NCI-H2196 treated with DMSO at 0.1 percent for 48 hours (cell line): Measurements from ENCODE around the gene SLC27A3.
"Not testable (repeated sequence)": the region's sequence is repeated elsewhere in the genome, so short reads cannot be mapped to it uniquely, and the experiment has no call there.

Experiments used
- DNase-seq: peaks from one replicate; lab custom pipeline; 2025; ENCODE audit not compliant: unreplicated experiment; lab: John Stamatoyannopoulos, UW

The SLC27A3 gene

DNA sequence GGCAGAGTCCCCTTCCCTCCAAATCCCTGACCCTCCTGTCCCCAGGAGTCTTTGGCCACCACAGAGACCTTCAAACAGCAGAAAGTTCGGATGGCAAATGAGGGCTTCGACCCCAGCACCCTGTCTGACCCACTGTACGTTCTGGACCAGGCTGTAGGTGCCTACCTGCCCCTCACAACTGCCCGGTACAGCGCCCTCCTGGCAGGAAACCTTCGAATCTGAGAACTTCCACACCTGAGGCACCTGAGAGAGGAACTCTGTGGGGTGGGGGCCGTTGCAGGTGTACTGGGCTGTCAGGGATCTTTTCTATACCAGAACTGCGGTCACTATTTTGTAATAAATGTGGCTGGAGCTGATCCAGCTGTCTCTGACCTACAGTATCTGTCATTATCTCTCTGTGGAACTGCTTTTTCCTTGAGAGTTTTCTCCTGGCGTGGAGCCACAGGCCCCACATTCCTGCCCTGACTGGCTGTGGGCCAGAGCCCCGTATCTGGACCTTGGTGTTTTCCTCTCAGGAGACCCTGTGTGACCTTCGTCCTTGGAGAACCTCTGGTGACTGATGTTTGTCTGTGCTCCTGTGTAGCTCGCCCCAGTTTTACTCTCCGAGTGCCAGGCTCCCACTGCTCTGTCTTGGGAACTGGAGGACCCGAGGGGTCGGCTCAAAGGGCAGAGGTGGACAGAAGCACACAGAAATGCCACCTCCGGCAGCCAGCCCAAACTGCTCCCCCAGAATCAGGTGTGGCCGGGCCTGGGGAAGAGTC lies 4.8 kb downstream of the SLC27A3 start:
- no peak for DNase-seq

DNA sequence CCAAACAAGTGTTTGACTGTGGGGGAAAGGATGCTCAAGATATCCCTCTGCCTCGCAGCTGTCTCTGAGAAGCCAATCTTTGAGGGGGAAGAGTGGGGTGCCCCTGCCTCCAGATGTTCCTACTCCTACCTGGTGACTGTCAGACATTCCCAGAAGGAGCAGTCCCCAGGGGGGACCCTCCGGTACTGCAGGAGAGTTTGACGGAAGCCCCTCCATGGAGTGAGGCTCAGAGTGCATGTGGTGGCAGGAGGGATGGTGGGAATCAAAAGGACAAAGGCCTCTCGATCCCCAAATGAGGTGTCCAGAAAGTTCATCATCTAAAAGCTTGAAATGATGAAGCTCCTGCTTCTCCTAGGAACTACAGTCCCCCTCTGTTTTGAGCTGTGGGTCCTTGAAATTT lies 5.3 kb downstream of the SLC27A3 start:
- DNase-seq: no peak

DNA sequence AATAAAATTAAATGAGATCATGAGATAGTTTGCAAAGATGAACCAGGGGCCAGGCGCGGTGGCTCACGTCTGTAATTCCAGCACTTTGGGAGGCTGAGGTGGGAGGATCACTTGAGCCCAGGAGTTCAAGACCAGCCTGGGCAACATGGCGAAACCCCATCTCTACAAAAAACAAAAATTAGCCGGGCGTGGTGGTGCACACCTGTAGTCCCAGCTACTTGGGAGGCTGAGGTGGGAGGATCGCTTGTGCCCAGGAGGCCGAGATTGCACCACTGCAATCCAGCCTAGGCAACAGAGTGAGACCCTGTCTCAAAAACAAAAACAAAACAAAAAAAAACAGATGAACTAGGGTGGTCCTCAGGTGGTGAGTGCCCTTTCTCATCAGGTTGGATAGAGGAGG lies 7.4 kb downstream of the SLC27A3 start:
- DNase-seq: not testable (repeated sequence)

DNA sequence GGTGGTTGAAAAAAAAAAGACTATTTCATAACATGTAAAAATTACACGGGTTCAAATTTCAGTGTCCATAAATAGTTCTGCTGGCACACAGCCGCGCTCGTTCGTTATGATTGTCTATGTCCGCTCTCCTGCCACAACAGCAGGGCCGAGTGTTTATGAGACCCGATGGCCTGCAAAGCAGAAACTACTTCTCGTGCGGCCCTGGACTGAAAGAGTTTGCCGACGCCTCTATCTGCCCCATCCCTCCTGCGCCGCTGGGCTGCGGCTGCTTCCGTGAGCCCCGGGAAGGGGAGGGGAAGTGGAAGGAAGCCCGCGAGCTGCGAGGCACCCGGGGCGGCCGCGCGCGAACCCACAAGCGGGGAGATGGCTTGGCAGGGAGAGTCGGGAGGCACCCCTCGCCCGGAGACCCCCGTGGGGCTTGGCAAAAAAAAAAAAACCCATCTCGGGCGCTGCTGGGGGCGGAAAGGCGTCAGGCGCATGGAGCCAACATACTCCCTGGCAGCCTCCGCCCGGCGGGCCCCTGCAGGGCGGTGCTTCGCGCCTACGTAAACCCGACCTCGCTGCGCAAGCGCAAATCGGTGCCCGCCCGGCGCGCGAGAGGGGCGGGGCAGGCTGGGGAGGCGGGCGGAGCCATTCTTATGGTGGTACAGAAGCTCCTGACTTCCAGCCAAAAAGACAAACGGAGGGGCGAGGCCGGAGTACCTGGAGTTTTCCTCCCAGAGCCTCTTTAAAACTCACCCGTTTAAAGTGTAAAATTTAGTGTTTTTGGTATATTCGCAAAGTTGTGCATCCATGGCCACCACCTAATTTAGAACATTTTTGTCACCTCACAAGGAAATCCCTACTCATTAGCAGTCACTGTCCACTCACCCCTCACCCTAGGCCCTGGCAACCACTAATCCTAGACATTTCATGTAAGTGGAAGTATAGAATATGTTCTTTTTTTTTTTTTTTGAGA lies 8.3 kb downstream of the SLC27A3 start:
- DNase-seq: peak; percentile 79

DNA sequence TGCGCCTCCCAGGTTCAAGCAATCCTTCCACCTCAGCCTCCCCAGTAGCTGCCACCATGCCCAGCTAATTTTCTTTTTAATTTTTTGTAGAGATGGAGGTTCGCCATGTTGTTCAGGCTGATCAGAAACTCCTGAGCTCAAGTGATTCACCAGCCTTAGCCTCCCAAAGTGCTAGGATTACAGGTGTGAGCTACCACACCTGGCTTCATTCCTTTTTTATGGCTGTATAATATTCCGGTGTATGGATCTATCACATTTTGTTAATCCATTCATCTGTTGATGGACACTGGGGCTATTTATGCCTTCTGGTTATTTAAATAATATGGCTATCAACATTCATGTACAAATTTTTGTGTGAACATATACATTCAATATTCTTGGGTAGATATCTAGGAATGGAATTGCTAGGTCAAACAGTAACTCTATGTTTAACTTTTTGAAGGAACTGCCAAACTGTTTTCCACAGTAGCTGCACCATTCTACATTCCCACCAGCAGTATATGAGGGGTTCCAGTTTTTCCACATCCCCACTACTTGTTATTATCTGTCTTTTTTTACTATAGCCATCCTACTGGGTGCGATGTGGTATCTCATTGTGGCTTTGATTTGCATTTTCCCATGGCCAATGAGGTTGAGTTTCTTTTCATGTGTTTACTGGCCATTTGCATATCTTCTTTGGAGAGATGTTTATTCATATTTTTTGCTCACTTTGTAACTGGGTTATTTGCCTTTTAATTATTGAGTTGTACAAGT lies 11.0 kb downstream of the SLC27A3 start:
- DNase-seq: no peak

DNA sequence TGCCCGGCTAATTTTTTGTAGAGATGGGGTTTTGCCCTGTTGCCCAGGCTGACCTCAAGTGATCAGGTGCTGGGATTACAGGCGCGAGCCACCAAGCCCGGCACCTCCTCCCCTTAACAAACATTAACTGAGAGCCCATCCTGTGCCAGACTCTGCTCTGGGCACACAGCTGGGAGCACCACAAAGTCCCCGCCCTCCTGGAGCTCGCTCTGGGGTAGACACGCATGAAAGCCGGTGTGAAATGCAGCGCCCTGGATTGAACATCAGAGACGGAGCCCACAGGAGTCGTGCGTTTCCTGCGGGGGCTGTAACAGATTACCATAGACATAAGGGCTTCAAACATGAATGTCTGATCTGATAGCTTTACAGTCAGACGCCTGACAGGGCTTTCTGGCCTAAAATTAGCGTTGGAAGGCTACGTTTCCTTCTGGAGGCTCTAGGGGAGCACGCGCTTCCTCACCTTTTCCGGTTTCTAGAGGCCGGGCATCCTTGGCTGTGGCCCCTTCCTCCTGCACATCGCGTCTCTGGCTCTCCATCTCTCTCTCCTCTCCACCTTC lies 14.3 kb downstream of the SLC27A3 start:
- no peak for DNase-seq

DNA sequence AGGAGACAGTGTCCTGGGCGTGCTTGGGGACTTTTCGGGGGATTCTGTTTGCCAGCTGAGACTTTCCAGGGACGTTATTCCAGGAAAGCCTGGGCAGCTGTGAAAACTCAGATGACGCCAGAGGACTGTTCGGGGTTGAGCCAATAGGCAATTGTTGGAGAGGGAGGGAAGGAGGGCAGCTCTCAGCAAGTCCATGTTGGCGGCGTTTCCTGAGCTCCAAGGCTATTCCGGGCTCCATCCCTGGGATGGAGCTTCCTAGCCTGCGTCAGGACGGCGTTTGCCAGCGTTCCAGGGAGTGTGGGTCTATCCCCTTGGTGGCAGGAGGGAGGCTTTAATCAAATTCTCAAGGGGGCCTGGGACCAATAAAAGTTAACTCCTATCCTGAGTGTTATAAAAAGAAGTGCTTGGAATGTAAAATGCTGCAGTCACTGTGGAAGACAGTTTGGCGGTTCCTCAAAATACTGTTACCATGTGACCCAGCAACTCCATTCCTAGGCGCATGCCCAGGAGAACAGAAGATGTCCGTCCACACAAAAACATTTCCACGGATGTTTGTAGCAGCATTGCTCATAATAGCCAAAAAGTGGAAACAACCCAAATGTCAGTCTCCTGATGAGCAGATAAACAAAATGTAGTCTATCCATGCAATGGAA lies 15.2 kb downstream of the SLC27A3 start:
- DNase-seq: no peak

DNA sequence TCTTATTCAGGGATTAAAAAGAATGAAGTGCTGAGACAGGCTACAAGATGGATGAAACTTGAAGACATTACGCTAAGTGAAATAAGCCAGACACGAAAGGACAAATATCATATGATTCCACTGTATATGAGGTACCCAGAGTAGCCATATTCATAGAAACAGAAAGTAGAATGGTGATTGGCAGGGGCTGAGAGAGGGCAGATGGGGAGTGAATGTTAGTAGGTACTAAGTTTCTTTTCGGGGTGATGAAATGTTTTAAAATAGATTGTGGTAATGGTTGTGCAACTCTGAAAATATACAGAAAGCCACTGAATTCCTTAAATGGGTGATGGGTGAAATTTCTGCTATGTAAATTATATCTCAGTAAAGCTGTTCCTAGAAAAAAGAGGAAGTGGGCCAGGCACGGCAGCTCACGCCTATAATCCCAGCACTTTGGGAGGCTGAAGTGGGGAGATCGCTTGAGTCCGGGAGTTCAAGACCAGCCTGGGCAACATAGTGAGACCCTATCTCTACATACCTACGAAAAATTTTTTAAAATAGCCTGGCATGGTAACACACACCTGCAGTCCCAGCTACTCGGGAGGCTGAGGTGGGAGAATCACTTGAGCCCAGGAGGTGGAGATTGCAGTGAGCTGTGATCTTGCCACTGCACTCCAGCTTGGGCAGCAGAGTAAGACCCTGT lies 15.9 kb downstream of the SLC27A3 start:
- DNase-seq: no peak

DNA sequence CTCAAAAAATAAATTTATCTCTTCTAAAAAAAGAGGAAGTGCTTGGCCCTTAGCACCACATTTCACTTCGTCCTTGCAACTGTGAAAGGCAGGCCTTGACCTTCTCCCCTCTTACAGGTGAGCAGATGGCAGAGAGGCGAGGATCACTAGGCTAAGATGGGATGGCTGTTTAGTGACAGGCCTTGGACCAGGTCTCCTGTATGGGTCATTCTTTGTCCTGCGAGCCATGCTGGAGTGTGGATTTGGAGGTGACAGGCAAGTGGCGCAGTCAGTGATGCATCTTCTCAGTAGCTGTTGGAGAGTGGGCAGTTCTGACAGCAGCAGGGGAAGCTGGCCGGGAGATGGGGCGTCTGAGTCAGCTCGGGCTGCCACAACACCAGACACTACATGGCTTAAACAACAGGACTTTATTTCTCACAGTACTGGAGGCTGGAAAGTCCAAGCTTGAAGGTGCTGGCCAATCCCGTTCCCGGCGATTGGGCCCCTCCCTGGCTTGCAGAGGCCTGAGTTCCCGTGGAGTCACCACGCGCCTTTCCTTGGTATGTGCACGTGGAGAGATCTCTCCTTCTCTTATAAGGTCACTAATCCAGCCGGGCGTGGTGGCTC lies 16.5 kb downstream of the SLC27A3 start:
- DNase-seq: no peak

DNA sequence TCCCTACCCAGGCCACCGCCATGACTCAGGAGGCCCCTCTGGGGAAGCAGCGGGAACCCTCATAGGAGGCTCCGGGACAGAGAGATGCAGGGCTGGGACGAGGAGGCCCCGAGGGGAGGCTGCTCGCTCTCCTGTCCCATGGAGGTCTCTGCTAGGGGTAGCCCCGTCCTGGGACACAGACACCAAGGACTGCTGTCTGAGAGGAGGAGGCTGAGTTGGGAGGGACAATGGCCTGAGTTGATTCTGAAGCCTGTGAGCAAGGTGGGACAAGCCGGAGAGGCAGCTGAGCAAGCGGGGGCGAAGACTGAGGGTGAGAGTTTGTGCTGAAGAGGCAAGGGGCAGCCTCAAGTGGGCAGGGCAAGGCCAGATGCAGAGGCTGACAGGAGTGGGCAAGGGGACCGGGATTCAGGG lies 17.4 kb downstream of the SLC27A3 start:
- DNase-seq: no peak

DNA sequence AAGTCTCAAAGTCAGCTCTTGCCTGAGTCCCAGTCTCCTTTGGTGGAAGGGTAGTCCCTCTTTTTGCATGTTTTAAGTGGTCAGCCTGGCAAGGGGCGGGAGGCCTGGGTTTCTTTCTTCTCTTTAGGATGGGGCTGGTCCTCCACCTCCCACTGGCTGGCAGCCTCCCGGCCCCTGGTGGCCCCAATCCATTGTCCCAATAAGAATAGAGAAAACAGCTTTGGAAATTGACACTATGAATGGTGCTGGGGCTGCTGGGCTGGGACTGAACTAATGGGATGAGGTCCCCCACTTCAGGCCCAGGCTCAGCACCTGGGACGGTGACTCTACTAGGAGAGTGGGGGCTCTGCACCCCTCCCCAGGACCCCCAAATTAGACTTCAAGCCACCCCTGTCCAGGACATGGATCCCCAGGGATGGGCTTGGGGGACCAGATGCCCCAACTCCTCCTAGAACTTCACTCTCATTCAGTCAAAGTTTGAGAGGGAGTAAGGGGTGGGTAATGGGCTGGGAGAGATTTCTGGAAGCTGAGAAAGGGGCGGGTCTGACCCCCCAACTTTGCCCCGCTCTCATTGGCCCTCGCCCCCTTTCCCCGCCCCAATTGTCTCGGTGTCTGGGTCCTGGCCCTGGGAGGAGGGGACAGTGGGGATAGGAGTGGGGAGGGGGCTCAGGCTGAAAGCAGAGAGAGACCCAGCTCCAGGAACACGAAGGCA lies 18.2 kb downstream of the SLC27A3 start:
- no peak for DNase-seq

DNA sequence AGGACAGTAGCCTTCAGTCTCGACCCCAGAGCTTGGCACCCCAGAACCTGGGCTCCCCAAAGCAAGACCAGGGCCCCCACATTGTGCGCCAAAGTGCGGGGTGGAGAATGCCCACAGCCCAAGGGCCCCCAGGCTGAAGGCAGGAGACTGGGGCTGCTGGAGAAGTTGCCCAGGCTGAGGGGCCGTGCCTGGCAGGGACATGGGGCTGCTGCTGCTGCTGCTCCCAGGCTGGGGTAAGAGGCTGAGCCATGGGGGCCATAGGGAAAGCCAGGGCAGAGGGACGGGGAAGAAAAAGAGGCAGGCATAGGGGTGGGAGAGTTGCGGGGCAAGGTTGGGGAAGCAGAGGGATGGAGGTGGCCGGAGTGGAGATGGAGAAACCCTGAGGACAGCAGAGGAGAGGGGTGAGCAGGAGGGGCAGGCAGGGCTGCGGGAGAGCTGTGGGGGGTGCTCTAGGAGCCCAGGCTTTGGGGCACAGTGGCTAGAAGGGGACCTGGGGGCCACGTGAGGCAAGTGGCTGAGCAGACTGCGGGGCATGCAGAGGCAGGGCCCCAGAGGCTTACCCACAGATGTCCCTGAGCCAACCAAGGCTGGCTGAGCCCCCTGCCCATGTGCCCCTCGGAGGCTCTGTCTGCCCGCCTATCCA lies 18.9 kb downstream of the SLC27A3 start:
- no peak for DNase-seq

DNA sequence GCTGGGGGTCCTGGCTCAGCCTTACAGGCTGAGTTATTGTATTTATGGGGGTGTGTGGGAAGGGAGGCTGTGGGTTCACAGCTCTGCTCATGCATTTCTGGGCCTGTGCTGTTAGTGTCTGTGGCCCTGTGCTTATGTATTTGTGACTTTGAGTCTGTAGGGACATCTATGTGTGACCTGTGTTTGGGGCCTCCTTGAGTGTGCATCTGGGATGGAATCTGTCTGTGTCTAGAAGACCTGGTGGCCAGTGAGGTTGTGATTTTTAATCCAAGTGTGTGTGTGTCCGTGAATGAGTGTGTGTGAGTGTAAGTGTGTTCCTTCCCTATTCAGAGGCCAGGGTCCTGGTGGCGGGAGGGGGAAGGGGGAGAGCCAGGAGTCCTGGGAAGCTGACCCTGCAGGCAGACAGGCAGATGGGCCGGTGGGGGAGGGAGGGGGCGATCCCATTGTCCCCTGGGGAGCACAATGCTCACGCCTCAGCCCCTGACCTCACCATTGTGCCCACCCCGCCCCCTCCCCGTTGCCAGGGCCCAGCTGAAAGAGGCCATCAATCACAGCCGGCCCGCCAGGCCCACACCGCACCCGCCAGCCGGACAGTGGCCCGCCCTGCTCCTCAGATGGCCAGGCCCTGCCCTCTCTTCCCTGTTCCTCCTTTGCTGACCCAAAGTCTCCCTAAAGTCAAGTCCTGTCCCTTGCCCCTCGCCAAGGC lies 19.6 kb downstream of the SLC27A3 start:
- DNase-seq: no peak

DNA sequence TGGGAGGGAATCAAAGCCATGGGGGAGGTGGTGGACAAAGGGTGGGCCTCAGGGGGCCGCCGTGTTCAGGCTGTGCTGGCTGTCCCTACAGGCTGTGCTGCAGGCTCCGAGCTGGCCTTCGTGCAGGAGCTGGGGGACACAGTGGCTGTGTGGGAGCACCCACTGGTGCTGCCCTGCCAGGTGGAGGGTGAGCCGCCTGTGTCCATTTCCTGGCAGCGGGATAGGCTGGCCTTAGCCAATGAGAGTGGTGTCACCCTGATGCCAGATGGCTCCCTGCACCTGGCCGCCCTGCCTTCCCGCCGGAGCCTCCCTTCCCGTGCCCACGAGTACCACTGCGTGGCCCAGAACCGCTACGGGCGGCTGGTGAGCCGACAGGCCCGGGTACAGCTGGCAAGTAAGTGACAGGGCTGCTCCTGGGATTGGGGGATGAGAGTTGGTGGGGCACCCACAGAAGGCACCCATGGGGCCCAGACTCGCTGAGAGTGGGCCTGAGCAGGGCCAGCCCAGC lies 20.2 kb downstream of the SLC27A3 start:
- DNase-seq: no peak

DNA sequence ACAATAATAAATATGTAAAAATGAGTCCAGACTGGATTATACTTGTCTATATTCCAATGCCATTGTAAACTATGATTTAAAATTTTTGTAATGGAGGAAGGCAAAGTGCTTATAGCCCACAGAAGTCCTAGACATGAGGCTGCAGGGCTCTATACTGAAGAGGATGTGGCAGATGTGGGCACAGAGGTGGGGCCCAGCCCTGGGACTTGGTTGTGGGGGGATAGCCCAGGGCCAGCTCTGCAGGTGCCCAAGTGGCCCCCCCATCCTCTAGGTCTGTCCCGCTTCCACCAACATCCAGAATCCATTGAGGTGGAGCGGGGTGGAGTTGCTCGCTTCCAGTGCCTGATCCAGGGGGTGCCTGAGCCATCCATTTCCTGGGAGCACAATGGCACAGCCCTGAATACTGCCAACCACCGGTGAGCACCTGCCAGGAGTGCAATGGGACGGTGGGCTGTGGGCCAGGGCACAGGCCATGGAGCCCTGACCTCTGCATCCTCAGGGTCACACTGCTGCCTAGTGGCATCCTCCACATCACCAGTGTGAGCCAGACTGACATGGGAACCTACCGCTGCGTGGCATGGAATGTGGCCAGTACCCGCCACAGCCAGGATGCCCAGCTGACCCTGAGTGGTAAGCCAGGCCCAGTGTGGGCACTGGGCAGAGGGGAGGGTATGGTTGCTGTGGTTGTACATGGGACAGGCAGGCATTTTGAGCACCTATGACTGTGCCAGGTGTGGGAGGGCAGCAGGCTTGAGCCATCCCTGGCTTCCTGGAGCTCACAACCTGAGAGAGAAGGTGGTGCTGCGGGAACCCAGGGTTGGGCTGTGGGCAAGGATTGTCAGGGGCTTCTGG lies 21.0 kb downstream of the SLC27A3 start:
- no peak for DNase-seq

DNA sequence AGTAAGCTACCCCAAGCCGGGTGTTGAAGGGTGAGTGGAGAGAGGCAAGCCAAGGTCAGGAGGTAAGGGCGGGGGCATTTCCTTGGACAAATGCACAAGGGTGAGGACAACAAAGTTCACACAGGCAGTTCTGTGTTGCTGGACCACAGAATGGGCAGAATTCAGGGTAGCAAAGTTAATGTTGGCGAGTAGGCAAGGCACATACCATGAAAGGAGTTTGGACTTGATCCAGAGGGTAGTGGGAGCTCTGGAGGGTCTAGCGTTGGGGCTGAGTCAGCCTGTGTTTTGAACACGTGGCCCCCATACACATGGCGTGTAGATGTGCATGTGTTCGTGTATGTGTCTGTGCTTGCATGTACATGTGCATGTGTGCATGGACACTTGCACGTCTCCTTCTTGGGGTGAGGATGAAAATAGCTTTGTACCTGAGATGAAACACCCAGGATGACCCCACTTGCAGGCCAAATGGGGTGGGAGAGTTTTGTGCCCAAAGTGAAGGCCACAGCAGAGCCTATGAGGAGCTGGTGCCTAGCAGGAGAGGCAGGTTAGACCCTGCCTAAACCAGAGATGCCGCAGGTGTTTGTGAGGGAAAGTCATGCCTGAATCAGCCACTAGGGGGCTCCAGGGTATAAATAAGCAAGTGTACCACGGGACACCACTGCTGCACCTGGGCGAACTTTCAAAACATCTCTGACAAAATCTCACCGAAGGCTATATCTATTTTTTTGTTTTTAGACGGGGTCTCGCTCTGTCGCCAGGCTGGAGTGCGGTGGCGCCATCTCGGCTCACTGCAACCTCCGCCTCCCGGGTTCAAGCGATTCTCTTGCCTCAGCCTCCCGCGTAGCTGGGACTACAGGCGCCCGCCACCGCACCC lies 21.8 kb downstream of the SLC27A3 start:
- no peak for DNase-seq
